PC-9 (cell line): ENCODE measurements around the gene STRC.
"Not testable (repeated sequence)": the region's sequence is repeated elsewhere in the genome, so short reads cannot be mapped to it uniquely, and the experiment has no call there.

Experiments used
- CTCF ChIP-seq: fragments of 200-600 bp; sonication (generic); conservative IDR thresholded peaks from 2 replicates; pipeline ENCODE4 v1.6.1; 2017; ENCODE audit warnings: mixed run types, antibody characterized with exemption, mild to moderate bottlenecking, moderate library complexity
- EZH2 ChIP-seq: fragments of 200-600 bp; sonication (generic); IDR thresholded peaks from 2 replicates; pipeline ENCODE4 v1.8.0; 2017; ENCODE audit warnings: antibody characterized with exemption, low read depth

DNA sequence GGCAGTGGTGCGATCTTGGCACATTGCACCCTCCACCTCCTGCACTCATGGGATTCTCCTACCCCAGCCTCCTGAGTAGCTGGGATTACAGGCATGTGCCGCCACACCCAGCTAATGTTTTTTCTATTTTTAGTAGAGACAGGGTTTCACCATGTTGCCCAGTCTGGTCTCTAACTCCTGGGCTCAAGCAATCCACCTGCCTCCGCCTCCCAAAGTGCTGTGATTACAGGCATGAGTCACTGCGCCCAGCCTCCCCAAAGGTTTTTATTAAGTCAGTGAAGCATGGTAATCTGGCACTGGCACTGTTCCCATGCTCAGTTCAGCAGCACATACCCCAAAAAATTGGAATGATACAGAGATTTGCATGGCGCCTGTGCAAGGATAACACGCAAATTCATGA, 16.4 kb downstream of the STRC start:
- TF ChIP-seq CTCF, EZH2: not testable (repeated sequence)
